Left ventricle myocardium inferior (tissue), 1 donor: Measurements from ENCODE around the gene DNER. TPM values are rescaled to one million over a fixed set of nuclear protein-coding genes. Genes with fewer than 3 reads are reported as not detected.

Experiments
- DNase-seq: peaks from one replicate; pipeline ENCODE4 v3.0.0-alpha.2; 2020
- H3K27ac ChIP-seq: fragments of 200-600 bp; replicated peaks from 2 replicates; pipeline ENCODE4 v1.8.0; 2021
- H3K27me3 ChIP-seq: fragments of 200-600 bp; 2 replicates; pipeline ENCODE4 v1.8.0; 2021; ENCODE audit warnings: low read depth
- H3K36me3 ChIP-seq: fragments of 200-600 bp; 2 replicates; pipeline ENCODE4 v1.8.0; 2021
- H3K4me1 ChIP-seq: fragments of 200-600 bp; 2 replicates; pipeline ENCODE4 v1.8.0; 2021
- H3K4me3 ChIP-seq: fragments of 200-600 bp; 2 replicates; pipeline ENCODE4 v1.8.0; 2021; ENCODE audit warnings: mild to moderate bottlenecking, moderate library complexity
- H3K9me3 ChIP-seq: fragments of 200-600 bp; replicated peaks from 2 replicates; pipeline ENCODE4 v1.8.0; 2021
- intact Hi-C: fragments of 100-400 bp; cut with micrococcal nuclease; formaldehyde crosslinking; loops from one replicate; pipeline ENCODE4 v1.11.0; 2022
- total RNA-seq: library from RNA; stranded (reverse); fragmentation: NEBNext Ultra II Directional; extraction: Animal tissue kit (Norgen Biotek cat#: 25700); gene quantifications from one replicate; pipeline ENCODE4 v1.2.1, GENCODE V29; 2021
- TF ChIP-seq, protein P1 (sequence below): fragments of 200-600 bp; IDR thresholded peaks from 2 replicates; pipeline ENCODE4 v1.8.0; 2021; ENCODE audit warnings: antibody characterized with exemption, mild to moderate bottlenecking, borderline replicate concordance
- donor health status: DM: no; HTN: yes; CAD: no; lungs with severe emphysema.

DNER gene
- total RNA-seq, 1 donor from 2014 or later: 2.3 TPM

DNA sequence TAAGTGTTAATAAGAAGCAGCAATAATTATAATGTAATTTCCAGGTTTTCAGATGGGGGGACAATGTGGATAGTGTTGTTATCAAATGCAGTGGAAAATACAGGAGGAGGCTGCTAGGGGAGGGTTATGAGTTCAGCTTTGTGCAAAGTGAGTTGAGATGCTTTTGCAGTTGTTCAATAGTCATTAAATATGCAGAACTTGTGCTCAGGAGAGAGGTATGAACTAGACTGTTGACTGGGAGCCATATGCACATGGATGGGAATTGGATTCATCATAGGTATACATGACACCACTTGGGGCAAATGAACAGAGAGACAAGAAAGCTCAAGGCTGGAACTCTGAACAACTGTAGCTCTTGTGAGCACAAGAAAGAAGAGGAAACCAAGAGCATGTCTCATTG is 261.1 kb downstream of the DNER start:
- no peak overlapping the region for H3K4me3 ChIP-seq
- DNase-seq: no peak
- TF ChIP-seq, protein P1, sequence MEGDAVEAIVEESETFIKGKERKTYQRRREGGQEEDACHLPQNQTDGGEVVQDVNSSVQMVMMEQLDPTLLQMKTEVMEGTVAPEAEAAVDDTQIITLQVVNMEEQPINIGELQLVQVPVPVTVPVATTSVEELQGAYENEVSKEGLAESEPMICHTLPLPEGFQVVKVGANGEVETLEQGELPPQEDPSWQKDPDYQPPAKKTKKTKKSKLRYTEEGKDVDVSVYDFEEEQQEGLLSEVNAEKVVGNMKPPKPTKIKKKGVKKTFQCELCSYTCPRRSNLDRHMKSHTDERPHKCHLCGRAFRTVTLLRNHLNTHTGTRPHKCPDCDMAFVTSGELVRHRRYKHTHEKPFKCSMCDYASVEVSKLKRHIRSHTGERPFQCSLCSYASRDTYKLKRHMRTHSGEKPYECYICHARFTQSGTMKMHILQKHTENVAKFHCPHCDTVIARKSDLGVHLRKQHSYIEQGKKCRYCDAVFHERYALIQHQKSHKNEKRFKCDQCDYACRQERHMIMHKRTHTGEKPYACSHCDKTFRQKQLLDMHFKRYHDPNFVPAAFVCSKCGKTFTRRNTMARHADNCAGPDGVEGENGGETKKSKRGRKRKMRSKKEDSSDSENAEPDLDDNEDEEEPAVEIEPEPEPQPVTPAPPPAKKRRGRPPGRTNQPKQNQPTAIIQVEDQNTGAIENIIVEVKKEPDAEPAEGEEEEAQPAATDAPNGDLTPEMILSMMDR: no peak
- no peaks in the 10 kb centered on the region for H3K4me1 ChIP-seq
- intact Hi-C loops: no loop called here
- H3K27ac ChIP-seq: no peak overlapping the region
- no peaks in the 10 kb centered on the region for H3K9me3 ChIP-seq
- H3K36me3 ChIP-seq: no peaks in the 10 kb centered on the region
- H3K27me3 ChIP-seq: no peaks in the 10 kb centered on the region

DNA sequence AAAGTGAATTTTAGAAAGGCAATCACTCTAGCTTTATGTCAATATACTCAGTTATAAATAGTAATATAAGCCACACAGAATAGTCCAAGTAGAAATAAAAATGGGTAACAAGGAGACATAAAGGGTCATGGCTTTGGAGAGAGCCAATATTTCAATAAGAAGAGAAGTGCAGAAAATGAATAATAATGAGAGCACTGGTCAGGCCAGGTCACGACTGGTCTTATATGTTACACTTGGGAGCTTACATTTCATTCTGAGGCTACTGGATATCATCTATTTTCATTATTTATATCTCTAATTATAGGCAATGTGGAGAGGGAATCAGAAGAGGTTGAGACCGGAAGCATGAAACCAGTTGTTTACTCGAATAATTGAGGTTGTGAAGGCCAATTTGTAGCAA is 262.5 kb downstream of the DNER start:
- no peak overlapping the region for H3K4me3 ChIP-seq
- intact Hi-C loops: no loop called here
- TF ChIP-seq, protein P1: no peak

DNA sequence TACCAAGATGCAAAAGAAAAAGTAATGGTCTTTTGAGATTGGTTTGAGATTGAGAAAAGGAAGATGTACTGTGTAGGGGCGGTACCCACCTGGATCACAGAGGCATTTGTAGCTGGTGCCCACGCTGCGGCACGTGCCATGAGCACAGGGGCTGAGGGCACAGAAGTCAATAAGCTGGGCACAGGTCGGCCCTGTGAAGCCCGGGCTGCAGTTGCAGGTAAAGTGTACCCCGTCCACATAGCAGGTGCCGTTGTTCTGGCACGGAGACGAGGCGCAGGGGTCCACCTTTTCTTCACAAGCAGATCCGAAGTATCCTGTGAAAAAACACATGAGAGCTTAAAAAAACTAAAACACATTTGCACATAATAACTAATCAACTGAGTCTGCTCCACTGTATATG is 267.1 kb downstream of the DNER start:
- Histone ChIP-seq H3K27ac (no peak overlapping the region), H3K4me1 (peaks cover 25% of the 10 kb centered on the region), H3K9me3 (no peaks in the 10 kb centered on the region), H3K36me3 (no peaks in the 10 kb centered on the region), H3K4me3 (no peak overlapping the region), H3K27me3 (no peaks in the 10 kb centered on the region)
- intact Hi-C loops: no loop called here
- DNase-seq: no peak
- TF ChIP-seq, protein P1: no peak

More for the DNA sequence above, 262.5 kb downstream of the DNER start:
- H3K9me3 ChIP-seq: no peaks in the 10 kb centered on the region
- no peak for DNase-seq
- H3K27me3 ChIP-seq: no peaks in the 10 kb centered on the region
- H3K27ac ChIP-seq: no peak overlapping the region
- H3K4me1 ChIP-seq: no peaks in the 10 kb centered on the region
- no peaks in the 10 kb centered on the region for H3K36me3 ChIP-seq

DNA sequence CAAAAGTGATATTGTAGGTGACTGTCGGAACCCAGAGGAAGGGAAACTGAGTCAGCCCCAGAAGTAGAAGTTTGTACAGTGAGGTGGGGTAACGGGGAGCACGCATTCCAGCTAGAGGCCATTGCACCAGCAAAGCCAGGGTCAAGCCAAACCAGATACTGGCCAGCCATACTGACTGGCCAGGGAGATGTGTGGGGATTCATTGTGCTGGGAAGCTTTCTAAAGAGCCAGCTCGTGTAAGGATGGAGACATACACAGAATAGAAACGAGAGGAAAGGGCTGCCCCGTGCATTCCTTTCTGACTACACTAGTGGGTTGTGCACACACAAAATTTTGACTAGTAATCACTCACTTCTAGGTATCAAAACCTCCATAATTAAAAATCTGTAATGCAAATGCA is 268.0 kb downstream of the DNER start:
- H3K27me3 ChIP-seq: no peaks in the 10 kb centered on the region
- intact Hi-C loops: no loop called here
- peaks cover 25% of the 10 kb centered on the region for H3K4me1 ChIP-seq
- TF ChIP-seq, protein P1: no peak
- H3K9me3 ChIP-seq: no peaks in the 10 kb centered on the region
- H3K36me3 ChIP-seq: no peaks in the 10 kb centered on the region
- no peak for DNase-seq
- no peak overlapping the region for H3K4me3 ChIP-seq
- H3K27ac ChIP-seq: peak overlapping the region; percentile 79

DNA sequence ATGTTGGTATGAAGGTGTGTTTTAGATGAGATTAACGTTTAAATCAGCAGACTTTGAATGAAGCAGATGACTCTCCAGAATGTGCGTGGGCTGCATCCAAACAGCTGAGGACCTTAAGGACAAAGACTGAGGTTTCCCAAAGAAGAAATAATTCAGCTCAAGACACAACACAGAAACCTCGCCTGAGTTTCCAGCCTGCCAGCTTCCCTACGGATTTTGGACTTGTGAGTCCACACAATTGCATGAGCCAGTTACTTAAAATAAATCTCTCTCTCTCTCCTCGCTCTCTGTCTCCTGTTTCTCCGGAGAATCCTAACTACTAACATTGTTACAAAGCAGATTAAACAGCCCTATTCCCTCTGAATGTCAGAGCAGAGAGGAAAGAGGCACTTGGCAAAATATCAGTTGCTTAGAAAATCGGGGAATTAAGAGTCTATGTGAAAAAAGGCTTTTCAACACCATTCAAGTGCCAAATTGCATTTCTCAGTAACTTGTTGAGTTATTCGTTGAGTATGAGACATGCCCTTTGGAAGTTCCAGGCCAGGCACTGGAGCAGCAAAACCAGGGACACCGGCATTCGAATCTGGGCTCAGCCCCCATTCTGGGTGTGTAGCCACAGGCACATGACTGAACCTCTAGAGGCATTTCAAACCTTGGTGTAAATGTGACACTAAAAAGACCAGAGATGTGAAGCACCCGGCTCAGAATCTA is 268.7 kb downstream of the DNER start:
- H3K27me3 ChIP-seq: no peaks in the 10 kb centered on the region
- H3K27ac ChIP-seq: peak overlapping the region; percentile 79
- TF ChIP-seq, protein P1: no peak
- DNase-seq: peak; percentile 31
- H3K4me3 ChIP-seq: peak overlapping the region; percentile 33
- H3K36me3 ChIP-seq: no peaks in the 10 kb centered on the region
- H3K9me3 ChIP-seq: no peaks in the 10 kb centered on the region
- peaks cover 25% of the 10 kb centered on the region for H3K4me1 ChIP-seq
- intact Hi-C loops: no loop called here
